ENCODE data around the gene COQ9.
"Not testable (repeated sequence)": the region's sequence is repeated elsewhere in the genome, so short reads cannot be mapped to it uniquely, and the experiment has no call there.

The COQ9 gene

GRCh38 chr16:57485916-57486857, 38.9 kb downstream of the COQ9 start, which contains the start of gene DOK4:
Gene DOK4, minus strand, starts transcription at chr16:57486493. Its CDS starts 6,986 bp downstream, at chr16:57479507.
- no peak for DNase-seq (ENCODE audit: low read depth)

- no peak for DNase-seq (ENCODE audit: low read depth)
Measured at GRCh38 chr16:57486858-57487834, 39.9 kb downstream of the COQ9 start.

GRCh38 chr16:57489229-57489628, 42.0 kb downstream of the COQ9 start:
- DNase-seq (ENCODE audit: low read depth) = no peak

- DNase-seq (ENCODE audit: low read depth) = no peak
Measured at GRCh38 chr16:57493767-57494166, 46.5 kb downstream of the COQ9 start.

- DNase-seq (ENCODE audit: low read depth) = no peak
Measured at GRCh38 chr16:57497121-57497520, 49.8 kb downstream of the COQ9 start.

- no peak for DNase-seq (ENCODE audit: low read depth)
Measured at GRCh38 chr16:57498031-57498430, 50.8 kb downstream of the COQ9 start.

- DNase-seq (ENCODE audit: low read depth) = not testable (repeated sequence)
Measured at GRCh38 chr16:57499941-57500340, 52.7 kb downstream of the COQ9 start.

GRCh38 chr16:57500578-57501111, 53.4 kb downstream of the COQ9 start:
- no peak for DNase-seq (ENCODE audit: low read depth)

GRCh38 chr16:57501492-57501891, 54.2 kb downstream of the COQ9 start:
- no peak for DNase-seq (ENCODE audit: low read depth)

GRCh38 chr16:57502048-57502775, 54.9 kb downstream of the COQ9 start:
- DNase-seq (ENCODE audit: low read depth) = no peak

- DNase-seq (ENCODE audit: low read depth) = no peak
Measured at GRCh38 chr16:57503366-57503765, 56.1 kb downstream of the COQ9 start.

GRCh38 chr16:57504001-57504400, 56.7 kb downstream of the COQ9 start:
- DNase-seq (ENCODE audit: low read depth) = no peak

- DNase-seq (ENCODE audit: low read depth) = no peak
Measured at GRCh38 chr16:57504491-57504890, 57.2 kb downstream of the COQ9 start.

- DNase-seq (ENCODE audit: low read depth) = no peak
Measured at GRCh38 chr16:57505169-57505568, 57.9 kb downstream of the COQ9 start.

GRCh38 chr16:57507136-57508034, 60.1 kb downstream of the COQ9 start:
- DNase-seq (ENCODE audit: low read depth) = no peak

GRCh38 chr16:57508035-57508425, 60.8 kb downstream of the COQ9 start:
- no peak for DNase-seq (ENCODE audit: low read depth)

GRCh38 chr16:57509231-57509923, 62.1 kb downstream of the COQ9 start:
- no peak for DNase-seq (ENCODE audit: low read depth)

- DNase-seq (ENCODE audit: low read depth) = no peak
Measured at GRCh38 chr16:57510016-57510871, 63.0 kb downstream of the COQ9 start.

All from fibroblast of the conjunctiva (primary cell).